Measurements from ENCODE around the gene ELOVL6. TPM values are rescaled to one million over a fixed set of nuclear protein-coding genes. Genes with fewer than 3 reads are reported as not detected.
"Not testable (repeated sequence)": the region's sequence is repeated elsewhere in the genome, so short reads cannot be mapped to it uniquely, and the experiment has no call there.

ELOVL6 gene
- total RNA-seq: 7.3 and 9.0 TPM in 2 replicates
- long read RNA-seq, full-length matches to known transcripts: 5 of 11 reads
- long read RNA-seq, partial matches to known transcripts: 1 of 11 reads
- long read RNA-seq, other reads (novel, unspliced or antisense): 5 of 11 reads

- H3K36me3 Mint-ChIP-seq (ENCODE audit: unreplicated experiment): no peaks in the 10 kb centered on the region
- H3K9me3 Mint-ChIP-seq (ENCODE audit: unreplicated experiment): no peaks in the 10 kb centered on the region
- H3K27me3 Mint-ChIP-seq (ENCODE audit: unreplicated experiment): no peaks in the 10 kb centered on the region
- peak within 1 kb of the TSS; percentile 90 for H3K27ac Mint-ChIP-seq (ENCODE audit: unreplicated experiment)
- no peak for TF ChIP-seq CTCF (IDR thresholded peaks at IDR 0.05)
- peak within 1 kb of the TSS; percentile 99 for H3K4me3 Mint-ChIP-seq (ENCODE audit: unreplicated experiment)
- peaks cover 20% of the 10 kb centered on the region for H3K4me1 Mint-ChIP-seq (ENCODE audit: unreplicated experiment)
- no peak for DNase-seq (ENCODE audit: extremely low spot score, unreplicated experiment)
These were observed at the start of gene ELOVL6 for GRCh38 chr4:110198435-110199416. ELOVL6 (minus strand) TSS chr4:110198615; CDS start chr4:110198335, 280 bp downstream.

GRCh38 chr4:110248100-110248499 is 49.7 kb upstream of the ELOVL6 start:
- Mint-ChIP-seq H3K4me1 (ENCODE audit: unreplicated experiment) (no peaks in the 10 kb centered on the region), H3K9me3 (ENCODE audit: unreplicated experiment) (no peaks in the 10 kb centered on the region), H3K4me3 (ENCODE audit: unreplicated experiment) (no peak overlapping the region), H3K27ac (ENCODE audit: unreplicated experiment) (no peak overlapping the region), H3K36me3 (ENCODE audit: unreplicated experiment) (no peaks in the 10 kb centered on the region), H3K27me3 (ENCODE audit: unreplicated experiment) (peaks cover 18% of the 10 kb centered on the region)
- DNase-seq (ENCODE audit: extremely low spot score, unreplicated experiment): no peak
- TF ChIP-seq CTCF (IDR thresholded peaks at IDR 0.05): no peak

- Mint-ChIP-seq H3K4me3 (ENCODE audit: unreplicated experiment) (no peak overlapping the region), H3K27ac (ENCODE audit: unreplicated experiment) (no peak overlapping the region), H3K36me3 (ENCODE audit: unreplicated experiment) (no peaks in the 10 kb centered on the region), H3K9me3 (ENCODE audit: unreplicated experiment) (no peaks in the 10 kb centered on the region), H3K27me3 (ENCODE audit: unreplicated experiment) (peaks cover 18% of the 10 kb centered on the region), H3K4me1 (ENCODE audit: unreplicated experiment) (no peaks in the 10 kb centered on the region)
- DNase-seq (ENCODE audit: extremely low spot score, unreplicated experiment): no peak
- TF ChIP-seq CTCF (IDR thresholded peaks at IDR 0.05): no peak
These were observed 49.2 kb upstream of the ELOVL6 start for GRCh38 chr4:110247591-110247990.

GRCh38 chr4:110245577-110245976 is 47.2 kb upstream of the ELOVL6 start:
- H3K4me3 Mint-ChIP-seq (ENCODE audit: unreplicated experiment): no peak overlapping the region
- no peak for DNase-seq (ENCODE audit: extremely low spot score, unreplicated experiment)
- H3K4me1 Mint-ChIP-seq (ENCODE audit: unreplicated experiment): no peaks in the 10 kb centered on the region
- H3K27ac Mint-ChIP-seq (ENCODE audit: unreplicated experiment): no peak overlapping the region
- no peak for TF ChIP-seq CTCF (IDR thresholded peaks at IDR 0.05)
- H3K27me3 Mint-ChIP-seq (ENCODE audit: unreplicated experiment): peaks cover 16% of the 10 kb centered on the region
- no peaks in the 10 kb centered on the region for H3K36me3 Mint-ChIP-seq (ENCODE audit: unreplicated experiment)
- H3K9me3 Mint-ChIP-seq (ENCODE audit: unreplicated experiment): no peaks in the 10 kb centered on the region

- H3K36me3 Mint-ChIP-seq (ENCODE audit: unreplicated experiment): no peaks in the 10 kb centered on the region
- no peak overlapping the region for H3K4me3 Mint-ChIP-seq (ENCODE audit: unreplicated experiment)
- no peaks in the 10 kb centered on the region for H3K4me1 Mint-ChIP-seq (ENCODE audit: unreplicated experiment)
- no peak for DNase-seq (ENCODE audit: extremely low spot score, unreplicated experiment)
- peaks cover 13% of the 10 kb centered on the region for H3K27me3 Mint-ChIP-seq (ENCODE audit: unreplicated experiment)
- H3K9me3 Mint-ChIP-seq (ENCODE audit: unreplicated experiment): peaks cover 4% of the 10 kb centered on the region
- TF ChIP-seq CTCF (IDR thresholded peaks at IDR 0.05): no peak
- H3K27ac Mint-ChIP-seq (ENCODE audit: unreplicated experiment): no peak overlapping the region
These were observed 37.9 kb upstream of the ELOVL6 start for GRCh38 chr4:110236324-110236723.

- DNase-seq (ENCODE audit: extremely low spot score, unreplicated experiment); H3K4me3 Mint-ChIP-seq (ENCODE audit: unreplicated experiment); H3K9me3 Mint-ChIP-seq (ENCODE audit: unreplicated experiment); H3K4me1 Mint-ChIP-seq (ENCODE audit: unreplicated experiment); H3K36me3 Mint-ChIP-seq (ENCODE audit: unreplicated experiment); H3K27ac Mint-ChIP-seq (ENCODE audit: unreplicated experiment): not testable (repeated sequence)
- H3K27me3 Mint-ChIP-seq (ENCODE audit: unreplicated experiment): peaks cover 10% of the 10 kb centered on the region
These were observed 35.2 kb upstream of the ELOVL6 start for GRCh38 chr4:110233581-110233980.
